Naive B cell (primary cell): ENCODE measurements around the gene NAT8L. TPM values are rescaled to one million over a fixed set of nuclear protein-coding genes. Genes with fewer than 3 reads are reported as not detected.

Experiments used
- ATAC-seq, 2 donors: fragments of 150-1000 bp; cut with Tn5 transposase; 2 replicates each; pipeline ENCODE4 v1.10.0; 2021; ENCODE audit warnings: low read depth in 2 of 2, mild to moderate bottlenecking in 2 of 2, moderate library complexity in 2 of 2
- DNase-seq: peaks from one replicate; pipeline ENCODE4 v3.0.0; 2022
- H3K27ac Mint-ChIP-seq, 6 donors: one replicate each; pipeline ENCODE4 v1.8.0; 2020 to 2022; ENCODE audit warnings: mild to moderate bottlenecking in 6 of 6, mixed read lengths in 6 of 6, moderate library complexity in 5 of 6, inconsistent platforms in 2 of 6
- H3K27me3 Mint-ChIP-seq, 3 donors: one replicate each; pipeline ENCODE4 v1.8.0; 2021 to 2022; ENCODE audit warnings: mixed read lengths in 3 of 3, mild to moderate bottlenecking in 1 of 3
- H3K36me3 Mint-ChIP-seq, 2 donors: one replicate each; pipeline ENCODE4 v1.8.0; 2020 to 2022; ENCODE audit warnings: mixed read lengths in 2 of 2, inconsistent platforms in 1 of 2, mild to moderate bottlenecking in 1 of 2
- H3K4me1 Mint-ChIP-seq, 3 donors: one replicate each; pipeline ENCODE4 v1.8.0; 2020 to 2022; ENCODE audit warnings: mixed read lengths in 3 of 3, inconsistent platforms in 1 of 3, mild to moderate bottlenecking in 1 of 3, moderate library complexity in 1 of 3
- H3K4me3 Mint-ChIP-seq, 8 donors: one replicate each; pipeline ENCODE4 v1.8.0; 2020 to 2022; ENCODE audit warnings: mild to moderate bottlenecking in 8 of 8, mixed read lengths in 8 of 8, moderate library complexity in 8 of 8, inconsistent platforms in 2 of 8
- H3K9me3 Mint-ChIP-seq, 7 donors: one replicate each; pipeline ENCODE4 v1.8.0; 2020 to 2022; ENCODE audit warnings: mixed read lengths in 7 of 7, mild to moderate bottlenecking in 5 of 7, inconsistent platforms in 2 of 7, moderate library complexity in 1 of 7
- polyA plus RNA-seq, 6 donors: library from polyadenylated mRNA; unstranded; fragments of 300-500 nt; fragmentation: Illumina TruSeq; gene quantifications; one replicate each; pipeline ENCODE4 v1.2.3, GENCODE V29; 2021; ENCODE audit warnings: low read depth in 6 of 6

Gene NAT8L
- polyA plus RNA-seq, 6 donors from 2014 or later = not detected

DNA sequence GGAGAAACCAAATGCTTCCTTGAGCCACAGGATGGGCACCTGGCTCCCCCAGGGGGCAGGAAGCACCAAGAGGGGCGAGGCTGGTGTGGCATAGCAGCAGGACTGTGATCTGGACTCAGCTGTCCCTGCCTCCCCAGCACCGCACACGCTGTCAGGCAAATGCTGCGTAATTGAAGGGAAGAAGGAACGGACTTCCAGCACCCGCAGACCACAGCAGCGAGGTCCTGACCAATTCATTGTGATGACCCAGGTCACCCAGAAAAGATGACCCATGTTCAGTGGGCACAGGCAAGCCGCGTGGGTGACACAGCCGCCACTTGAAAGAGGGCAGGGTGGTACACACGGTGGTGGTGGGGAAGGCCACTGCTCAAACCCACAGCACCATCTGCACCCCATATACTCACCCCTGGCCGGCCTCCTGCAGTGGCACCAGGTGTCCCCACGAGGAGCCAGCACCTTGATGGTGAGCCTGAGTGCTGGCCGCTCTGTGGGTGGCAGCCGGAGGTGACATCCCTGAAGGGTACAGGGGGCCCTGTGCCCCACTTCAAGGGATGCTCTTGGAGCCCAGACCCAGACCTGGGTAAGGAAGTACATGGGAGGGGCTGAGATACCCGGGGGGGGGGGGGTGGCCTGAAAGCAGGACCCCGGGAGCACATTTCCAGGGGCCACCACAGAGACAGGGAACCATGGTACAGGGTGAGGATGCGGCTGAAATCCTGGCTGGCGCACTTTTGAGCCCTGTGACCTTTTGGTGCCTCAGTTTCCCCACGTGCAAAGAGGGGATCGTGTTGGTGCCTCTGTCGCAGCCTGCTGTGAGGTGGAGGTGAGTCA lies 11.5 kb downstream of the NAT8L start:
- no peak for DNase-seq
- no peaks in the 10 kb centered on the region for H3K36me3 Mint-ChIP-seq

DNA sequence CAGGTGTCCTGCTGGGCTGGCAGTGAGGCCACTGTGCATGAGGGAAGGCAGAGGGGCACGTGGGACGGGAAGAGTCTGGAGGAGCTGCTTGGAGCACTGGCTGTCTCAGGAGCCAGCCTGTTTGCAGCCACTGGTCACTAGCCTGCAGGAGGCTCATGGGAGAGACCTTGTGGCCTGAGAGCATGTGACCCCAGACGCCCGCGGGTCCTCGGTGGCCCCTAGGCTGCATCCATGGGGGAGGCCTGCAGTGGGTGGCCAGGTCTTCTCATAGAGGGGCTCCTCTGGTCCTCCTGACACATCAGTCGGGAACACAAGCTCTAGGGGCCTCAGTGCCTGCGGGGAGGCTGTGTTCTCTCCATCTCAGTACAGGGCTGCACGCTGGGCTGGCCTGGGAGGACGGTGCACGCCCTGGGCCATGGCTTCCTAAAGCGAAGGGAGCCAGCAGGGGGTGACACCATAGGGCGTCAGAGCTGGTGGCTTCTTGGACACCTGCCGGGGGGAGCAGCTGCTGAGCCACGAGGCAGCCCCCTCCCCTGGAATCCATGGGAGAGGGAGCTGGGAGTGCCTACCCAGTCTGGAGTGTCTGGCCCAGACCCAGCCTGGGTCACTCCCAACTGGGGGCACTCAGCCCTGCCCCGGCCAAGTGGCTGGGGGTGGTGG lies 12.3 kb downstream of the NAT8L start:
- ATAC-seq (no peak), DNase-seq (no peak)
- Mint-ChIP-seq H3K27ac (no peak overlapping the region), H3K9me3 (peaks cover 0 to 2% (median 0%) of the 10 kb centered on the region in 7 donors), H3K4me1 (no peaks in the 10 kb centered on the region), H3K27me3 (peaks cover 0 to 5% (median 0%) of the 10 kb centered on the region in 3 donors), H3K36me3 (no peaks in the 10 kb centered on the region), H3K4me3 (no peak overlapping the region)

More for the DNA sequence above, 11.5 kb downstream of the NAT8L start:
- Mint-ChIP-seq H3K27ac (no peak overlapping the region), H3K4me3 (no peak overlapping the region), H3K27me3 (peaks cover 0 to 5% (median 0%) of the 10 kb centered on the region in 3 donors), H3K4me1 (no peaks in the 10 kb centered on the region), H3K9me3 (peaks cover 0 to 2% (median 0%) of the 10 kb centered on the region in 7 donors)
- ATAC-seq = no peak

DNA sequence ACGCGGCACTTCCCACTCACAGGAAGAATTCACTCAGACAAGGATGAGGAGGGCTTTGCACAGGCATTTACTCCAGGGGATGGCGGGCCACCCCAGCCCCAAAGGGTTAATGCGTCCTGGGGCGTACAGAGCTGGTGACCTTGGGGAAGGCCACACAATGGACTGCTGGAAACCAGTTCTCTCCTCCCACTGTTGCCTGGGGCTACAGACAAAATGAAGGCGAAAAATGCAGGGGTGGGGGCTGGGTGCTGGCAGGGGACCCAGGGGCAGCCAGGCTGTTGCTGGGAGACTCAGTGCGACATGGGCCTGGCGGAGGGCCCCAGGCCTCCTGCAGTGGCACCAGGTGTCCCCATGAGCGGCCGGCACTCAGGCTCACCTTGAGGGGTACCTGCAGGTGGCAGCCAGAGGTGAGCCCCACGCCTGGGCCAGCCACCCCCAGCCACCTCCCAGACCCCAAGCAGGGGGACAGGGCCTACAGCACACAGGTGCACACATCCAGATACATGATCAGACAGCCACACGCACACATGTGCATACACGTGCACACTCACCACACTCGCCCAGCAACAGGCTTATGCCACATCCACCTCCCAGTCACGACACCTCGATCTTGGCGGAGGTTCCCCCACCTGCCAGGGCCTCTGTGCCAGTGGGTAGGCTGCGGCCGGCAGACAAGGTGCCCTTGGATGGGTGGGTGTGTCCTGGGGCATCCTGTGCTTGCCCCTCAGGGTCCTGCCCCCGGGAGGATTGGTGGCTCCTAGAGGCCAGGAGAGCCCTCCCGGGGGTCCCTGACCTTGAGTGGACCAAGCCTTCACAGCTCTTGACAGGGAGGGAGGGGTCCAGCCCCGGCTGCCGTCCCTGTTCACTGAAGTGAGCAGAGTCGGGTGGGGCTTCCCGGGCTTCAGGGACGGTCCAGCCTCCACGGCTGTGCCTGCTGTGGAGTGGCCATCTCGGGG lies 13.1 kb downstream of the NAT8L start:
- H3K36me3 Mint-ChIP-seq = no peaks in the 10 kb centered on the region
- ATAC-seq = no peak
- peaks cover 0 to 2% (median 0%) of the 10 kb centered on the region in 7 donors for H3K9me3 Mint-ChIP-seq
- peaks cover 0 to 5% (median 0%) of the 10 kb centered on the region in 3 donors for H3K27me3 Mint-ChIP-seq
- no peaks in the 10 kb centered on the region for H3K4me1 Mint-ChIP-seq
- H3K4me3 Mint-ChIP-seq = no peak overlapping the region
- DNase-seq = no peak
- no peak overlapping the region for H3K27ac Mint-ChIP-seq

DNA sequence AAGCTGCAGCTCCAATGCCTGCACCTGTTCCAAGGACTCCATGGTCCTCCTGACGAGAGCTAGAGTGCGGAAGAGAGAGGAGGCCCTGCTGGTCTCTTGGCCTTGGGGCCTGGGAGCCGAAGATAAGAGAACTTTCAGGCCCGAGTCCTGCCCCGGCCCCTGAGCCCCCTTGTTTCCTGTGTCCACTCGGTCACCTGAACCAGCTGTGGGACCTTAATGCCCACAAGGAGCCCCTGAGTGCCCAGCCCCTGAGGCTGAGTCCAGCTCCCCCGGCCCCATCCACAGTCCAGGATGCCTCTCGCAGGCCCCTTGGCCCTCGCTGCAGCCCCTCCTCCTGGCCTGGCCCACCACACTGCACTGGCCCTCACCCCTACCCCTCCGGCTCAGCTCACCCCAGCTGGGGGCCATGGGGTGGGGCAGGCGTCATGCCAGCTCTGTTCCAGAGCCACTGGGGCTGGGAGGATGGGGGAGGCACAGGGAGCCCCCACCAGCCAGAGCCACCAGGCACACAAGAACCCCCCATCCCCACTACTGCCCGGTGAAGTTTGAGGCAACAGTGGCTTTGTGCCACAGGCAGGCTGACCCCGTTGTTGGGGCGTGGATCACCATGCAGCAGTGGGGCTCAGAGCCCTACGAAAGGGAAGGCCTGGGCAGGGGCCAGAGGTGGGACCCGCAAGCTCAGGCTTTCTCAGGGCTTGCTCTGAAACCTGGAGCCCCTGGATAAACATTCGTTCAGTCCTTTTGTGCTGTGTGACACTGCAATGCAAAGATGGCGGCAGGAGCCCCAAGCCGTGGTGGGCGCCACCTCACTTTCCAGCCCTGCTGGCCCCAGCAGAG lies 14.1 kb downstream of the NAT8L start:
- peaks cover 0 to 5% (median 0%) of the 10 kb centered on the region in 3 donors for H3K27me3 Mint-ChIP-seq
- no peak overlapping the region for H3K27ac Mint-ChIP-seq
- peaks cover 0 to 2% (median 0%) of the 10 kb centered on the region in 7 donors for H3K9me3 Mint-ChIP-seq
- no peak for DNase-seq
- no peak overlapping the region for H3K4me3 Mint-ChIP-seq
- no peaks in the 10 kb centered on the region for H3K4me1 Mint-ChIP-seq
- ATAC-seq = no peak
- no peaks in the 10 kb centered on the region for H3K36me3 Mint-ChIP-seq

DNA sequence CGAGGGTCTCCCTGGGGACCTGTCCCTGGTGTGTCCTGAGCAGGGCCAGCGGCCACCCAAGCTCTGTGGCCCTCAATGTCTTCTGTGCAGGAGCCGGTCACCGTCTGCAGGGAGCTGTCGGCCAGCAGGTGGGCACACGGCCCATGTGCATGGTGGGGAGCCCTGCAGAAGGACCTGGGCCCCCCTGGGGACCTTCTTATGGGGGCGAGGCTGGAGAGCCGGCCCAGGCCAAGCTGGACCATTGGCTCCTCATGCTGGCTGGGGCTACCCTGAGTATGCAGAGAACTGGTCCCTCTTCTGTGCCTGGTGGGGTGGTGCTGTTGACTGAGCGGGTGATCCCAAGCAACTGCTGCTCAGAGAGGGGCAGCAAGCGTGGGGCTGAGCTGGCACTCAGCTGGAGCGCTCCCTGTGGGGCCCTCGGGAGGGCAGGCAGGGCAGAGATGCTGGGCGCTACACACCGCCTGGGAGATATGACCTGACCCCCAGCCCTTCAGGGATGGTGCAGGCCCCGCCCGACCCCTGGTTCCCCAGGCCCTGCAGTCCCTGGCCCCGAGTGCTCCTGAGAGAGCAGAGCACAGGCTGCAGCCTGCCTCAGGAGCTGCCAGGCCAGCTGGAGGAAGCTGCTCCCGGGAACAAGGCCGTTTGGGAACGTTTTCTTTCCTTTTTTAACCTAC lies 14.8 kb downstream of the NAT8L start:
- Mint-ChIP-seq H3K4me1 (no peaks in the 10 kb centered on the region), H3K27me3 (peaks cover 0 to 5% (median 0%) of the 10 kb centered on the region in 3 donors), H3K4me3 (no peak overlapping the region), H3K9me3 (no peaks in the 10 kb centered on the region), H3K36me3 (no peaks in the 10 kb centered on the region), H3K27ac (no peak overlapping the region)
- ATAC-seq (no peak), DNase-seq (no peak)

DNA sequence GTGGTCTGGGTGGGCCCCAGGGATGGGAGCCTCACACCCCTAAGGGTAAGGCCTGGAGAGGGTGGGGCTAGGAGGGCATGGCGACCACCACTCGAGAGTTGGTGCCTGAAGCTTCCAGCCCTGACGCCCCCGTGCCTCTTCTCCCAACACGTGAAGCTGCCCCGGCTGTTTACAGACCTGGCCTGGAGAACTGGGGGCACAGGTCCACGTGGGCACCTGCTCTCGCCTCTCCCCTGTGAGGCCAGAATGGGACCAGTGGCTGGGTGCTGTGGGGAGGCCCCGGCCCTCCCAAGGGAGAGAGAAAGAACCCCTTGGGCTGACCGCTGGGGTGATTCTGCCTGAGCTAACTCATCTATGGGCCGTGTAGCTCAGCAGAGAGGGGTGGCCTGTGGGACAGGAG lies 15.5 kb downstream of the NAT8L start:
- H3K4me1 Mint-ChIP-seq = no peaks in the 10 kb centered on the region
- H3K4me3 Mint-ChIP-seq = no peak overlapping the region
- H3K27me3 Mint-ChIP-seq = peaks cover 0 to 5% (median 0%) of the 10 kb centered on the region in 3 donors
- H3K36me3 Mint-ChIP-seq = no peaks in the 10 kb centered on the region
- no peaks in the 10 kb centered on the region for H3K9me3 Mint-ChIP-seq
- no peak overlapping the region for H3K27ac Mint-ChIP-seq
- ATAC-seq (no peak), DNase-seq (no peak)

DNA sequence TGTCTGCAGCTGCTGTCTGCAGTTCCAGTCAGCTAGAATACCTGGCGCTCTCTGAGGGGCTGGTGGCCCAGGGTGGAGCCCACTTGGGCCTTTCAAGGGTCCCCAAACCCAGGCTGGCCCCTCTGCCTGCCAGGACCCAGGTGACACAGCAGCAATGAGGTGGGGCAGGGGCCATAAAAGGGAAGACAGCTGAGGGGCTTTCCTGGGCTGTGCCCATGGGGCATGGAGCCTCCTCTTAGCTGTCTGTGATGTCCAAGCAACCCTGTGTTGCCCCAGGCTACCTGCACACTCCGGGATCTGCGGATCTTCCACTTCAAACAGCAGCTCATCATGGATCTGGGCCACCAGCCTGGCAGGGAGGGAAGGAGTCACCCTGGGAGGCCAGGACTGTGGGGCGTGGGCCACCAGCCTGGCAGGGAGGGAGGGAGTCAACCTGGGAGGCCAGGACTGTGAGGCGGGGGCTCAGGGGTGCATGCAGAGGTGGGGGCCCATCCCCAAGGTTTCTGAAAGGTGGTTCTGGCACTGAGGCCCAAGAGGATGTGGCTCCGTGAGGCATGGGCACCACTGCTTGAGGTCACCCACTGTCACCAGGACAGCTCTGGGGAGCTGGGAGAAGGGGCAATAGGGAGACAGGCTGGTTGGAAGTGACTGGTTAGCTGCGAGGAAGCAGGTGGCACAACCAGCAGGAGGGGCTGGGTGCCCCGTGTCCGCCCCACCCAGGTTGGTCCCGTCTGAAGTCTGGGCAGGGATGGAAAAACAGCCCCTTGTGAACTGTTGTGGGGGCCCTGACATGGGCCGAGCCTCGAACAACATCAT lies 16.3 kb downstream of the NAT8L start:
- ATAC-seq (no peak), DNase-seq (no peak)
- no peaks in the 10 kb centered on the region for H3K4me1 Mint-ChIP-seq
- H3K27ac Mint-ChIP-seq = no peak overlapping the region
- H3K36me3 Mint-ChIP-seq = no peaks in the 10 kb centered on the region
- peaks cover 0 to 11% (median 0%) of the 10 kb centered on the region in 3 donors for H3K27me3 Mint-ChIP-seq
- H3K9me3 Mint-ChIP-seq = no peaks in the 10 kb centered on the region
- H3K4me3 Mint-ChIP-seq = no peak overlapping the region

DNA sequence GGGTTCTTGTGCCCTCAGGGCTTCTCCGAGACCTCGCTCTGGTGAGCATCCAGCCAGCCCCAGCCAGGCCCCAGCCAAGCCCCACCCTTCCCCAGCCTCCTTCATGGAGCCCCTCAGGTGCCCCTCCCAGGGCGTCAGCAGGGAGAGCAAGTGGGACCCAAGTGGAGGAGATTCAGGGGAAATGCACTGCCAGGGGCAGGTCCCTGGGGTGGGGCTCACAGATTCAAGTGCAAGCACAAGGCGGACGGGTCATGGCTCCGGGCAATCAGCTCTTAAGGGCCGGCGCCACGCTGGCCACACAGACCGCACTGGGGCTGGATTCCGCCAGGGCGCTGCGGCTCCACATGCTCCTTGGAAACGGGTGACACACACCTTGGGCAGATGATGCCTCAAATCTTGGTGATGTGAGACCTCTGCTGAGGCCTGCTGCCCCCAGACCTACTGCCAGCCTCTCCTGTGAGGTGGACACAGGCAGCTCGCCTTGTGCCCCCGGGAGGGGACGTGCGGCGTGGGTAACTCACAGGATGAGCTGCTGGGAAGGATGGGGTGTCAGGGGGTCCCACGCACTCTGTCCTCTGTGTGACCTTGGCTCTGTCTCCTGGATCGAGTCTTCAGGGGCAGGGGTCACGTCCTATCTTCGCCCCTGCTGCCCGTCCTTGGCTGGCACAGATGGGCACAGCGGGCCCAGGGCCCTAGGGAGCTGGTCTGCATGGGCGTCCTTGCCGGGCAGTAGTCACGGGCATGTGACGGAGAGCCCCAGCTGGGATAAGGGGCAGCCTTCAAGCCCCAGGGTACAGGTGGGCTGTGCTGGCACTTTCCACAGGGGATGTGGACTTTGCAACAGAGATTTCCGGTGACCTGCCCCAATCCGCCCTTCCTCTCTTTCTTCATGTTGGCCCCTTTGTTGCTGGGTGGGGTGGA lies 17.1 kb downstream of the NAT8L start:
- H3K4me3 Mint-ChIP-seq = no peak overlapping the region
- peaks cover 0 to 6% (median 0%) of the 10 kb centered on the region in 3 donors for H3K27me3 Mint-ChIP-seq
- no peak overlapping the region for H3K27ac Mint-ChIP-seq
- DNase-seq (no peak), ATAC-seq (no peak)
- H3K36me3 Mint-ChIP-seq = no peaks in the 10 kb centered on the region
- no peaks in the 10 kb centered on the region for H3K9me3 Mint-ChIP-seq
- H3K4me1 Mint-ChIP-seq = no peaks in the 10 kb centered on the region

DNA sequence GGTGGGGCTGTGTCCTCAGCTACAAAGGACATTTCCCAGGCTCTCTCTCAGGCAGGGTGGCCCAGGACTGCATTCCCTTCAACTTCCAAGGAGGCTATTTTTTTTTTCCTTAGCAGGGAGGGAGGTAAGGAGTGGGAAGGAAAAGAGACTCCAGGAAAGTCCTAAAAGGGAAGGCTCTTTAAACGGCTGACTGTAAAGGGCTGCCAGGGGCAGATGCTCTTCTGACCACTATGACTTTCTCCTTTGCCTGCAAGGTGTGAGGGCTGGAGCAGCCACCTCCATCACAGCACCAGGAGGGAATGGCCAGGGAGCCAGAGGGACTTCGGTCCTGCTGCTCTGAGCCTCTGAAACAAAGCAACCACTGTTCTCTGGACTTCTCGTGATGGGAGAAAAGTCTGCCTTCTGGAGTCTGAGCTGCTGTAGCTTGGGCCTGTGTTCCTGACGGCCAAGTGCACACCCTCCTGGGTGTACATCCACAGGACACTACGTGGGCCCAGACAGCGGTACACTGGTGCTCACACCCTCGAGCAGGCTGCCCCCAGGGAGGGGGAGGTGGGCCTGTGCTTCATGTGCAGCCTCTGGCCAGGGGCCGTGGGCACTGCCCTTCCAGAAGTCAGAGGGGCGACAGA lies 17.9 kb downstream of the NAT8L start:
- no peak for ATAC-seq
- Mint-ChIP-seq H3K27ac (no peak overlapping the region), H3K27me3 (peaks cover 0 to 5% (median 0%) of the 10 kb centered on the region in 3 donors), H3K36me3 (no peaks in the 10 kb centered on the region), H3K9me3 (no peaks in the 10 kb centered on the region), H3K4me1 (no peaks in the 10 kb centered on the region), H3K4me3 (no peak overlapping the region)
- no peak for DNase-seq

DNA sequence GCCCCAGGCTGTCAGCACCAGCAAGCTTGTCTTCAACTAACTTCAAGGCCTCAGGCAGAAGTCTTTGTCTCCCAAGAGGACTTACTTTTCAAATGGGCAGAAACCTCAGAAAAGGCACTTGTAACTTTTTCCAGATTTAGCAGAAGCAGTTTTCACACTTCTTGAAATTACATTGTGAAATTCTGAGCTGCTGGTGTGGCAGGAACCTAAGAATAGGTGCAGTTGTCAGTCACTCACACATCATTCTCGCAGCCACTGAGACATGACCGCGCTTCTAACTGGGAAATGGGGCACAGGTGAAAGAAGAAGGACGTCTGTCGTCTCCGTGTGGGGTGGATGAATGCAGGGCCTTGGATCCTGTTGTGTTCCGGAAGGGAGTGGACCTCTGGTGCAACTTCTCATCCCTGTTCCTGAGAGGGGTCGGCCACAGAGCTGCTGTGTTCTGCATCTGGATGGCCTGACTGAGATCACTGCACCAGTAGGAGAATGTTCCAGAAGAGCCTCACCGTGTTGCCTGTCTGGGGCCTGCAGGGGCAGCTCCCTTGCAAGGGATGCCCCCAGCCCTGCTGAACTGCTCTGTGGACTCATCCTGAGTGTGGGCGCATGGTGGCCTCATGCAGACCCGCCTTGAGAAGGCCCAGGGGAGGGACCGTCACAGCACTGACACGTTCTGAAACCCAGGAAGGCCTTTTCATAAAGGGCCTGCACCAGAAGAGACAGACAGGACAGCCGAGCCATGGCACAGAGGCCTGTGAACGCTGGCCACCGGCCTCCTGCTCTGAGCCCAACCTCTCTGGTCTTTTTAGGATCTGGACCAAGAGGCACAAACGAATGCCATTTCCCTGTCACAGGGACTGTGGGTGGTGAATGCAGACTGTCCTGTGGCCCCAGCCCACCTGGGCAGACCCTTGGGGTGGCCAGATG lies 18.7 kb downstream of the NAT8L start:
- H3K9me3 Mint-ChIP-seq = no peaks in the 10 kb centered on the region
- no peaks in the 10 kb centered on the region for H3K36me3 Mint-ChIP-seq
- DNase-seq (no peak), ATAC-seq (no peak)
- H3K4me3 Mint-ChIP-seq = no peak overlapping the region
- H3K27ac Mint-ChIP-seq = peak overlapping the region in 1 of 6 donors; percentile 1
- peaks cover 0 to 5% (median 0%) of the 10 kb centered on the region in 3 donors for H3K27me3 Mint-ChIP-seq
- no peaks in the 10 kb centered on the region for H3K4me1 Mint-ChIP-seq
